SIG-M5 treated with dmso at 0.1 percent for 504 hours (cell line): Measurements from ENCODE around the gene PCDHGA1.
"Not testable (repeated sequence)": the region's sequence is repeated elsewhere in the genome, so short reads cannot be mapped to it uniquely, and the experiment has no call there.

ENCODE experiments used
- DNase-seq: peaks from one replicate; lab custom pipeline; 2025; ENCODE audit not compliant: unreplicated experiment; lab: John Stamatoyannopoulos, UW

Gene PCDHGA1

GRCh38 chr5:141330299-141331080 lies at the start of gene PCDHGA1:
Gene PCDHGA1, plus strand, starts transcription at chr5:141330514.
- peak; percentile 36 for DNase-seq

- no peak for DNase-seq
Measured at GRCh38 chr5:141298376-141298775, 31.9 kb upstream of the PCDHGA1 start.

- DNase-seq: no peak
Measured at GRCh38 chr5:141303756-141304155, 26.6 kb upstream of the PCDHGA1 start, which contains the start of gene SLC25A2. Gene SLC25A2, minus strand, starts transcription at chr5:141304049. Its CDS starts 184 bp downstream, at chr5:141303865.

- no peak for DNase-seq
Measured at GRCh38 chr5:141306630-141307029, 23.7 kb upstream of the PCDHGA1 start.

- peak; percentile 13 for DNase-seq
Measured at GRCh38 chr5:141313711-141314110, 16.6 kb upstream of the PCDHGA1 start.

- not testable (repeated sequence) for DNase-seq
Measured at GRCh38 chr5:141316963-141317362, 13.4 kb upstream of the PCDHGA1 start.

- DNase-seq: no peak
Measured at GRCh38 chr5:141319202-141319601, 11.1 kb upstream of the PCDHGA1 start.

- DNase-seq: no peak
Measured at GRCh38 chr5:141319699-141320098, 10.6 kb upstream of the PCDHGA1 start.

GRCh38 chr5:141320225-141321169 lies 9.8 kb upstream of the PCDHGA1 start, which contains the start of gene TAF7:
Gene TAF7, minus strand, starts transcription at chr5:141320784. Its CDS starts 740 bp downstream, at chr5:141320044.
- peak; percentile 80 for DNase-seq

GRCh38 chr5:141322261-141322660 lies 8.1 kb upstream of the PCDHGA1 start:
- DNase-seq: no peak

GRCh38 chr5:141326088-141326854 lies 4.0 kb upstream of the PCDHGA1 start:
- DNase-seq: peak; percentile 43

GRCh38 chr5:141328231-141328630 lies 2.1 kb upstream of the PCDHGA1 start:
- no peak for DNase-seq

- not testable (repeated sequence) for DNase-seq
Measured at GRCh38 chr5:141332571-141332970, 2.3 kb downstream of the PCDHGA1 start.

GRCh38 chr5:141338538-141339306 lies 8.4 kb downstream of the PCDHGA1 start, which contains the start of gene PCDHGA2:
Gene PCDHGA2, plus strand, starts transcription at chr5:141338760.
- no peak for DNase-seq

GRCh38 chr5:141340781-141341354 lies 10.6 kb downstream of the PCDHGA1 start:
- DNase-seq: not testable (repeated sequence)

- no peak for DNase-seq
Measured at GRCh38 chr5:141342773-141343172, 12.5 kb downstream of the PCDHGA1 start.

- no peak for DNase-seq
Measured at GRCh38 chr5:141343242-141343952, 13.1 kb downstream of the PCDHGA1 start, which contains the start of gene PCDHGA3. Gene PCDHGA3, plus strand, starts transcription at chr5:141343829. Its CDS starts 205 bp downstream, at chr5:141344034.

GRCh38 chr5:141343953-141344463 lies 13.7 kb downstream of the PCDHGA1 start:
- no peak for DNase-seq

GRCh38 chr5:141345327-141345726 lies 15.0 kb downstream of the PCDHGA1 start:
- DNase-seq: no peak
